Measurements from ENCODE around the gene WDR33.

WDR33 gene

GRCh38 chr2:127707890-127708648 is 102.9 kb downstream of the WDR33 start:
- no peak for TF ChIP-seq CTCF (IDR thresholded peaks at IDR 0.05; ENCODE audit: insufficient read depth, low read depth, low read length, missing control alignments)
- H3K4me3 ChIP-seq (ENCODE audit: low read length): no peak overlapping the region
- DNase-seq (ENCODE audit: low read depth): peak; percentile 68

GRCh38 chr2:127706215-127706990 is 104.6 kb downstream of the WDR33 start:
- no peak for TF ChIP-seq CTCF (IDR thresholded peaks at IDR 0.05; ENCODE audit: insufficient read depth, low read depth, low read length, missing control alignments)
- no peak overlapping the region for H3K4me3 ChIP-seq (ENCODE audit: low read length)
- no peak for DNase-seq (ENCODE audit: low read depth)

GRCh38 chr2:127705391-127706065 is 105.4 kb downstream of the WDR33 start:
- no peak for DNase-seq (ENCODE audit: low read depth)
- no peak for TF ChIP-seq CTCF (IDR thresholded peaks at IDR 0.05; ENCODE audit: insufficient read depth, low read depth, low read length, missing control alignments)
- H3K4me3 ChIP-seq (ENCODE audit: low read length): no peak overlapping the region

- H3K4me3 ChIP-seq (ENCODE audit: low read length): no peak overlapping the region
- no peak for DNase-seq (ENCODE audit: low read depth)
- no peak for TF ChIP-seq CTCF (IDR thresholded peaks at IDR 0.05; ENCODE audit: insufficient read depth, low read depth, low read length, missing control alignments)
These were observed 106.2 kb downstream of the WDR33 start for GRCh38 chr2:127704641-127705390.

- no peak for DNase-seq (ENCODE audit: low read depth)
- no peak for TF ChIP-seq CTCF (IDR thresholded peaks at IDR 0.05; ENCODE audit: insufficient read depth, low read depth, low read length, missing control alignments)
- no peak overlapping the region for H3K4me3 ChIP-seq (ENCODE audit: low read length)
These were observed 107.7 kb downstream of the WDR33 start for GRCh38 chr2:127703282-127703681.

GRCh38 chr2:127702395-127703009 is 108.5 kb downstream of the WDR33 start:
- TF ChIP-seq CTCF (IDR thresholded peaks at IDR 0.05; ENCODE audit: insufficient read depth, low read depth, low read length, missing control alignments): no peak
- no peak for DNase-seq (ENCODE audit: low read depth)
- H3K4me3 ChIP-seq (ENCODE audit: low read length): peak overlapping the region; percentile 69

Data from epithelial cell of esophagus (primary cell).